NCI-H2081 (cell line): Measurements from ENCODE around the gene FAM72B.
"Not testable (repeated sequence)": the region's sequence is repeated elsewhere in the genome, so short reads cannot be mapped to it uniquely, and the experiment has no call there.

Experiments used
- DNase-seq, 2 experiments: peaks; one replicate each; lab custom pipeline; 2025; lab: John Stamatoyannopoulos, UW

FAM72B gene

DNA sequence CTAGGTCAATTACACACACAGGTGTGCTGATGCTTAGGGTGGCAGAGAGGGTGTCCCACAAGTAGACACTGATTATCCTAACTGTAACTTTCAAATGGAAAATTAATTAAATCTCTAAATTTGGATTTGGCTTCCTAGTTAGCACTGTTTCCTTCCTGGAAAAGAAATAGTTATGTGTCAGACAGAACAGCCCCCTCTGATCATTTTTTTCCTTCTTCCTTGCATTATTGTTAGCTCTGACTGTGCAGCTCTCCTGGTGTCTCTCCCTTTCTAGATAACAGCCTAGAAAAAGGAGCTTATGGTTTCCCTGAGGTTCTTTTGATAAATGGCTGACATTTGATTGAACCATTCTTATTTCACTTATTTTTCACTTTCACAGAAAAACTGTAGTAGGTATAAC lies 31.4 kb downstream of the FAM72B start:
- not testable (repeated sequence) for DNase-seq

DNA sequence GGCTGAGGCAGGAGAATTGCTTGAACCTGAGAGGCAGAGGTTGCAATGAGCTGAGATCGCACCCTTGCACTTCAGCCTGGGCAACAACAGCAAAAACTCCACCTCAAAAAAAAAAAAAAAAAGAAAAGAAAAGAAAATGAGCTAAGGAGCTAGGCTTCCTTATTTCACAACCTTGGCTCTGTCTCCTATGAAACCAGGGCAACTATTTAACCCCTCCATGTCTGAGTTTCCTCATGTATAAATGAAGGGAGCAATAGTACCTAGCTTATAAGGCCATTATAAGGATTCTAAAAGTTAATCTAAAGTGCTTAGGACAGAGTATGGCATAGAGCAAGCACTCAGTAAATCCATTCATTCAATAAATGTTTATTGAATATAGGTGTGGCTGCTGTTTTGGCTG lies 32.8 kb downstream of the FAM72B start:
- DNase-seq: not testable (repeated sequence)

DNA sequence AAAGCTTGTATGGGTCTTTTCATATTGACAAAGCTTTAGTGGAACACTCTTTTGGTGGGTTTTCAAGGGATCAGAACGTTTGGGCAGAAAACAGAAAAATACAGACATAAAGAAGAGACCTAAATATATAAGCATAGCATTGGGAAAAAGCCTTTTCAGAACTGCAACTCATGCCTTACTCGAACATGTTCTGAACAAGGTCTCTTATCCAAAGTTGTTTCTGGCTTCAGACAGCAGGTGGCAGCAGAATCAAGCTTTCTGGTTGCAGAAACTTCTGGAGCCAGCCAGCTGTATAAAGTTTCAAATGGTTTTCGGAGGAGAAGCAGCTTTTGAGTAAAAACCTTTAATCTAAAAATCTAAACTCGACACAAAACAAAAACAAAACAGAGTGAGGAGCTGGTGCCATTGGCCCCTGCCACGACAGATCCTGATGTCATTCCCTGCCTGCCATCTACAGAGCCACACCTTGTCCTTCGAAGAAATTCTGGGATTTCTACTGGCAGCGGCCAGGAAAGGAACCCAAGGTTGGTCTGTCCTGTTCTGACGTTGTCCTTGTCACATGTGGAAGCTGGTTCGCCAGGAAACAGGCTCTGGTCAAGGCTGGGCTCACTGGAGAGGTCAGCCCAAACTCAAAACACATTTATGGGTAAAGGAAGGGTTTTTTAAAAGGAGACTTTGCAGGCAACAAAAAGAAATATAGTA lies 35.5 kb downstream of the FAM72B start:
- not testable (repeated sequence) for DNase-seq

DNA sequence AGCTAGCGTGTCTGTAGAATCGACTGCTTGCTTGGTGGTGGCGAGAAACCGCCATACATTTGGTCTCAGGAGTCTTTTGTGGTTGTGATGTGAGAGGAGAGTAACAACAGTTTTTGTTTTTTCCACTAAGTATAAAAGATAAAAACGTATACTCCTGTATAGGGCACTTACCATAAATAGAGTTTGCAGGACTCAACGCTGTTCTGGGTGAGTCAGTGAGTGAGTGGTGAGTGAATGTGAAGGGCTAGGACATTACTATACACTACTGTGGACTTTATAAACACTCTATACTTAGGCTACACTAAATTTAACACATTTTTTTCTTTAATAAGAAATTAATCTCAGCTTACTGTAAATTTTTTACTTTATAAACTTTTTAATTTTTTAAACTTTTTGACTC lies 43.7 kb downstream of the FAM72B start:
- DNase-seq: not testable (repeated sequence)

DNA sequence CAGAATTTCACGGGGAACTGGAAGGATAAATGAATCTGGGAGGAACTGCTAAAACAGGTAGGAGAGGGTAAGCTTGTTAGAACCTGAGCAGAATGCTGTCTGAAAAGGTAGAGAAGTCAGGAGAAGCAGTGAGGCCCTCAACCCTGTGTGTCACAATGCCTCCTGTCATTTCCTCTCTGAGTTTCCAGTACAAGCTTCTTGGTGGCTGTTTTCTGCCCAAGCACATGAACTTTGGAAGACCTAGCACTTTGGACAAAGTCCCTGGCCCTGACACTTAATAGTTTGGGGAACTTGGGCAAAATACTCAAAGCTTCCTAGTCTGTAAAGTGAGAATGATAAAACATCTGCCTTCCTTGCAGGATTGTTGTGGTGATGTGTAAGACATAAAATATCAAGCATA lies 52.6 kb downstream of the FAM72B start:
- DNase-seq: not testable (repeated sequence)

DNA sequence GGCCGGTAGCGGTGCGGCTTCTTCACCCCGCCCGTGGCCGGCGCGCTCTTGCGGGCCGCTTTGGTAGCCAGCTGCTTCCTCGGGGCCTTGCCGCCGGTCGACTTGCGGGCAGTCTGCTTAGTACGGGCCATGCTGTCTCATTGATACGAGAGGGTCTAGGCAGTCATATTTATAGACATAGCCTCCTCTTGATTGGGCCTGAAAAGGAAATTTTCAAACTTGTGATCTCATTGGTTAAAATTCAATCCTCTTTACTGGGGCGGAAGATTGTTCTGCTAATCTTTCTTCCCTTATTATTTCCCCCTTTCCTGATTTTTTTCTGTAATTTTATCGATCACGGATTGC lies 65.7 kb downstream of the FAM72B start:
- DNase-seq: not testable (repeated sequence)
